Panc1 (cell line): Measurements from ENCODE around the gene INAFM1. TPM values are rescaled to one million over a fixed set of nuclear protein-coding genes. Genes with fewer than 3 reads are reported as not detected.

Experiments used
- ATAC-seq: fragments of 200-7000 bp; cut with Tn5 transposase; 2 replicates; pipeline ENCODE4 v1.9.1; 2020; ENCODE audit warnings: mild to moderate bottlenecking, moderate library complexity
- BruUV-seq: library from RNA; stranded (reverse); fragments of 400-500 nt; replicated peaks from 2 replicates; lab custom pipeline; 2021; lab: Mats Ljungman, UMichigan
- CTCF ChIA-PET: fragments of 300-600 bp; sonication (Branson Sonifier 250); formaldehyde crosslinking; loops from one replicate; lab custom pipeline; 2022; ENCODE audit warnings: antibody characterized with exemption; lab: Charles Lee
- POLR2A ChIA-PET: fragments of 300-600 bp; sonication (Branson Sonifier 250); formaldehyde crosslinking; loops from one replicate; lab custom pipeline; 2022; ENCODE audit warnings: antibody characterized with exemption; lab: Charles Lee
- DNase-seq: peaks from one replicate; pipeline ENCODE4 v3.0.0-alpha.2; 2010; ENCODE audit warnings: low read depth, low spot score
- H3K27ac ChIP-seq: 2 replicates; pipeline ENCODE4 v1.5.1; 2011; ENCODE audit warnings: mild to moderate bottlenecking, low read length, inconsistent platforms
- H3K27me3 ChIP-seq: fragments of 200-500 bp; sonication (Bioruptor generic); 2 replicates; pipeline ENCODE4 v1.6.0; 2014; ENCODE audit warnings: low read length, inconsistent platforms; ENCODE audit not compliant: control insufficient read depth, insufficient read depth
- H3K36me3 ChIP-seq: fragments of 200-500 bp; sonication (Bioruptor generic); 2 replicates; pipeline ENCODE4 v1.5.1; 2014; ENCODE audit warnings: inconsistent platforms, mild to moderate bottlenecking, low read length, moderate library complexity; ENCODE audit not compliant: control insufficient read depth, insufficient read depth
- H3K4me1 ChIP-seq: 2 replicates; pipeline ENCODE4 v1.5.1; 2011; ENCODE audit warnings: inconsistent platforms, mild to moderate bottlenecking, low read length, moderate library complexity; ENCODE audit not compliant: control insufficient read depth, insufficient read depth
- H3K4me3 ChIP-seq, 2 experiments: 2 replicates each; pipeline ENCODE4 v1.5.1; 2011 to 2012; ENCODE audit warnings: low read depth in 2 of 2, low read length in 2 of 2, mild to moderate bottlenecking in 2 of 2, inconsistent platforms in 1 of 2, moderate library complexity in 1 of 2
- H3K9me3 ChIP-seq: fragments of 200-500 bp; sonication (Bioruptor generic); 2 replicates; pipeline ENCODE4 v1.5.1; 2014; ENCODE audit warnings: low read depth, mild to moderate bottlenecking, inconsistent platforms, low read length, moderate library complexity; ENCODE audit not compliant: control insufficient read depth, insufficient read depth
- POLR2AphosphoS5 ChIP-seq: IDR thresholded peaks from 2 replicates; pipeline ENCODE4 v1.6.1; 2012; ENCODE audit warnings: mild to moderate bottlenecking, low read depth, low read length, moderate library complexity
- SIN3A ChIP-seq: IDR thresholded peaks from 2 replicates; pipeline ENCODE4 v1.6.1; 2012; ENCODE audit warnings: low read depth, mild to moderate bottlenecking, low read length, moderate library complexity, borderline replicate concordance; ENCODE audit not compliant: insufficient read depth
- TCF7L2 ChIP-seq: IDR thresholded peaks from 2 replicates; pipeline ENCODE4 v1.6.1; 2011; ENCODE audit warnings: mild to moderate bottlenecking, low read depth, low read length, inconsistent platforms
- in situ Hi-C: cut with HindIII; loops from 2 replicates; pipeline ENCODE4 v1.10.0; 2016; ENCODE audit warnings: low sequenced_read_pairs, low pct_unique_long_range_greater_than_20kb
- intact Hi-C: fragments of 100-400 bp; cut with micrococcal nuclease; formaldehyde crosslinking; loops from one replicate; pipeline ENCODE4 v1.10.0; 2022; ENCODE audit not compliant: unreplicated experiment
- total RNA-seq: library from RNA; stranded (reverse); gene quantifications from one replicate; pipeline ENCODE4 v1.2.1, GENCODE V29; 2021; ENCODE audit not compliant: unreplicated experiment
- TF ChIP-seq, protein P1 (sequence below), 2 experiments: IDR thresholded peaks; 2 replicates each; pipeline ENCODE4 v1.6.1; 2011 to 2012; ENCODE audit warnings: low read depth in 2 of 2, control low read depth in 1 of 2, low read length in 1 of 2, mild to moderate bottlenecking in 1 of 2, moderate library complexity in 1 of 2; ENCODE audit not compliant: insufficient read depth in 1 of 2
- TF ChIP-seq, protein P2 (sequence below): fragments of 450-650 bp; IDR thresholded peaks from 2 replicates; pipeline ENCODE4 v1.5.1; 2017; ENCODE audit warnings: mild to moderate bottlenecking

The INAFM1 gene
- total RNA-seq, 1 experiment from 2014 or later: 13.1 TPM

DNA sequence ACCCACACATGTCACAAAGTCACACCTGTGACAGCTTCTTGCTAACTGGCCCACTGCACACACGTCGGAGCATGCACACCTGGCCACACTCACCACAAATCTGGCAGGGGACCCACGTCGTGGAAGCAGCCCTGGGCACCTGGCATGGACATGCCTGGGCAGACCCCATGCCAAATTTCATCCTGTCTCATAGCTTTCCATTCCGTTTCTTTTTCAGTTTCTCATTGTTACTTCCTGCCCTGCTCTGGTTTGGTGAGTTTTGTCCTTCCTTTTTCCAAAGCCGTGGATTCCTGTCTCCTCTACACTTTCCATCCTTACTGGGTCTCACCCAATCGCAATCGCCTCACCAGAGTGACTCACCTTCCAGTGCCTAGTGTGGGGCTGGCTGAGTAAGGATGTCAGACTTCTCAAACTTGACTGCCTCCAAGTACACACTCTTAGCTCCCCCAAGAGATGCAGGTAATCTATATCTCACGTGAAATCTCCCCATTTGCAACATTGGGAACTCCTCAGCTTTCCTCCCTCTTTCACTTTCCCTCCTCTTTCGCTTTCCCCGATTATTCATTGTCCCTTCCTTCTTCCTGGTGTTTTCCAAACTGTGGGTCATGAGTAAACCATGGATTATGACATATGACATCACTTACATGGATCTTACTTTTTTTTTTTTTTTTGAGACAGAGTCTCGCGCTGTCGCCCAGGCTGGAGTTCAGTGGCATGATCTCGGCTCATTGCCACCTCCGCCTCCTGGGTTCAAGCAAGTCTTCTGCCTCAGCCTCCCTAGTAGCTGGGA is 42.1 kb upstream of the INAFM1 start:
- Histone ChIP-seq H3K4me1 (peaks cover 11% of the 10 kb centered on the region), H3K4me3 (peak overlapping the region; percentile 13 to 42; a peak in 3 of 4 replicates), H3K9me3 (no peaks in the 10 kb centered on the region), H3K36me3 (no peaks in the 10 kb centered on the region; the same call in 1 of the 2 replicates), H3K27ac (peak overlapping the region; percentile 17; the same call in 1 of the 2 replicates), H3K27me3 (no peaks in the 10 kb centered on the region)
- TF ChIP-seq, protein P1, sequence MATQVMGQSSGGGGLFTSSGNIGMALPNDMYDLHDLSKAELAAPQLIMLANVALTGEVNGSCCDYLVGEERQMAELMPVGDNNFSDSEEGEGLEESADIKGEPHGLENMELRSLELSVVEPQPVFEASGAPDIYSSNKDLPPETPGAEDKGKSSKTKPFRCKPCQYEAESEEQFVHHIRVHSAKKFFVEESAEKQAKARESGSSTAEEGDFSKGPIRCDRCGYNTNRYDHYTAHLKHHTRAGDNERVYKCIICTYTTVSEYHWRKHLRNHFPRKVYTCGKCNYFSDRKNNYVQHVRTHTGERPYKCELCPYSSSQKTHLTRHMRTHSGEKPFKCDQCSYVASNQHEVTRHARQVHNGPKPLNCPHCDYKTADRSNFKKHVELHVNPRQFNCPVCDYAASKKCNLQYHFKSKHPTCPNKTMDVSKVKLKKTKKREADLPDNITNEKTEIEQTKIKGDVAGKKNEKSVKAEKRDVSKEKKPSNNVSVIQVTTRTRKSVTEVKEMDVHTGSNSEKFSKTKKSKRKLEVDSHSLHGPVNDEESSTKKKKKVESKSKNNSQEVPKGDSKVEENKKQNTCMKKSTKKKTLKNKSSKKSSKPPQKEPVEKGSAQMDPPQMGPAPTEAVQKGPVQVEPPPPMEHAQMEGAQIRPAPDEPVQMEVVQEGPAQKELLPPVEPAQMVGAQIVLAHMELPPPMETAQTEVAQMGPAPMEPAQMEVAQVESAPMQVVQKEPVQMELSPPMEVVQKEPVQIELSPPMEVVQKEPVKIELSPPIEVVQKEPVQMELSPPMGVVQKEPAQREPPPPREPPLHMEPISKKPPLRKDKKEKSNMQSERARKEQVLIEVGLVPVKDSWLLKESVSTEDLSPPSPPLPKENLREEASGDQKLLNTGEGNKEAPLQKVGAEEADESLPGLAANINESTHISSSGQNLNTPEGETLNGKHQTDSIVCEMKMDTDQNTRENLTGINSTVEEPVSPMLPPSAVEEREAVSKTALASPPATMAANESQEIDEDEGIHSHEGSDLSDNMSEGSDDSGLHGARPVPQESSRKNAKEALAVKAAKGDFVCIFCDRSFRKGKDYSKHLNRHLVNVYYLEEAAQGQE (IDR thresholded peaks at IDR 0.05; ENCODE audit: insufficient read depth in 1 of 2, low read depth in 2 of 2, low read length in 1 of 2): no peak
- TF ChIP-seq TCF7L2 (no peak), POLR2AphosphoS5 (no peak), SIN3A (no peak)
- TF ChIP-seq, protein P2, sequence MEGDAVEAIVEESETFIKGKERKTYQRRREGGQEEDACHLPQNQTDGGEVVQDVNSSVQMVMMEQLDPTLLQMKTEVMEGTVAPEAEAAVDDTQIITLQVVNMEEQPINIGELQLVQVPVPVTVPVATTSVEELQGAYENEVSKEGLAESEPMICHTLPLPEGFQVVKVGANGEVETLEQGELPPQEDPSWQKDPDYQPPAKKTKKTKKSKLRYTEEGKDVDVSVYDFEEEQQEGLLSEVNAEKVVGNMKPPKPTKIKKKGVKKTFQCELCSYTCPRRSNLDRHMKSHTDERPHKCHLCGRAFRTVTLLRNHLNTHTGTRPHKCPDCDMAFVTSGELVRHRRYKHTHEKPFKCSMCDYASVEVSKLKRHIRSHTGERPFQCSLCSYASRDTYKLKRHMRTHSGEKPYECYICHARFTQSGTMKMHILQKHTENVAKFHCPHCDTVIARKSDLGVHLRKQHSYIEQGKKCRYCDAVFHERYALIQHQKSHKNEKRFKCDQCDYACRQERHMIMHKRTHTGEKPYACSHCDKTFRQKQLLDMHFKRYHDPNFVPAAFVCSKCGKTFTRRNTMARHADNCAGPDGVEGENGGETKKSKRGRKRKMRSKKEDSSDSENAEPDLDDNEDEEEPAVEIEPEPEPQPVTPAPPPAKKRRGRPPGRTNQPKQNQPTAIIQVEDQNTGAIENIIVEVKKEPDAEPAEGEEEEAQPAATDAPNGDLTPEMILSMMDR: no peak
- no peak for DNase-seq
- in situ Hi-C loops (no loop called here), intact Hi-C loops (no loop called here)
- ATAC-seq: no peak
- BruUV-seq: no TSS peak
- POLR2A ChIA-PET: interaction anchor here (0.8 kb wide), 1 partner anchor 10 kb away, joined by 3 read pairs; no protein-coding TSS in a partner anchor
- CTCF ChIA-PET: interaction anchor here (1.0 kb wide), 1 partner anchor 22 kb away, joined by 5 read pairs; no protein-coding TSS in a partner anchor

DNA sequence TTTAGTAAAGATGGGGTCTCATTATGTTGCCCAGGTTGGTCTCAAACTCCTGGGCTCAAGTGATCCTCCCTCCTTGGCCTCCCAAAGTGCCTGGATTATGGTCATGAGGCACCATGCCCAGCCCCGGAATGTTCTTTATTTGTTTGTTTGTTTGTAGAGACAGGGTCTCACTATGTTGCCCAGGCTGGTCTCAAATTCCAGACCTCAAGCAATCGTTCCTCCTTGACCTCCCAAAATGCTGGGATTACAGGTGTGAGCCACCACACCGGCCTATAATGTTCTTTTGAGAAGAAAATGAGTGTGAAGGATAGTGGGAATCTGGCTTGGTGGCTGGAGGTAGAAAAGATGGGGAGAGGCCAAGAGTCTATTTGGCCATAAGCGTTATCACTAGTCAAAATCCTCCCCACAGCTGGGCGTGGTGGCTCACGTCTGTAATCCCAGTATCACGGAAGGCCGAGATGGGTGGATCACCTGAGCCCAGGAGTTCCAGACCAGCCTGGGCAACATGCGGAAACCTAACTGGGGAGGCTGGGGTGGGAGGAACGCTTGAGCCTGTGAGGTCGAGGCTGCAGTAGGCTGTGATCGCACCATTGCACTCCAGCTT is 38.5 kb upstream of the INAFM1 start:
- H3K36me3 ChIP-seq: no peaks in the 10 kb centered on the region
- H3K4me3 ChIP-seq: no peak overlapping the region
- TF ChIP-seq, protein P1 (IDR thresholded peaks at IDR 0.05; ENCODE audit: insufficient read depth in 1 of 2, low read depth in 2 of 2, low read length in 1 of 2): no peak
- TF ChIP-seq TCF7L2 (no peak), POLR2AphosphoS5 (no peak)
- TF ChIP-seq, protein P2: no peak
- DNase-seq (no peak), ATAC-seq (no peak)
- H3K27ac ChIP-seq: no peak overlapping the region
- H3K9me3 ChIP-seq: no peaks in the 10 kb centered on the region
- POLR2A ChIA-PET: no interaction called here
- H3K27me3 ChIP-seq: no peaks in the 10 kb centered on the region
- peaks cover 5% of the 10 kb centered on the region for H3K4me1 ChIP-seq
- CTCF ChIA-PET: no interaction called here
- intact Hi-C loops (no loop called here), in situ Hi-C loops (no loop called here)
- BruUV-seq: no TSS peak
